Renal pelvis (tissue), 4 donors: ENCODE measurements around the gene STOML1. TPM values are rescaled to one million over a fixed set of nuclear protein-coding genes. Genes with fewer than 3 reads are reported as not detected.
"Not testable (repeated sequence)": the region's sequence is repeated elsewhere in the genome, so short reads cannot be mapped to it uniquely, and the experiment has no call there.

Source experiments
- DNase-seq: peaks from one replicate; pipeline ENCODE4 v3.0.0-alpha.2; 2013
- polyA plus RNA-seq, 3 donors: library from polyadenylated mRNA; unstranded; fragments of 120-200 nt; gene quantifications; one replicate each; pipeline ENCODE4 v1.2.1, GENCODE V29; 2013; ENCODE audit not compliant: insufficient read length in 3 of 3

STOML1 gene
- polyA plus RNA-seq, 3 donors: 13.6 to 15.0 (median 14.2) TPM

DNA sequence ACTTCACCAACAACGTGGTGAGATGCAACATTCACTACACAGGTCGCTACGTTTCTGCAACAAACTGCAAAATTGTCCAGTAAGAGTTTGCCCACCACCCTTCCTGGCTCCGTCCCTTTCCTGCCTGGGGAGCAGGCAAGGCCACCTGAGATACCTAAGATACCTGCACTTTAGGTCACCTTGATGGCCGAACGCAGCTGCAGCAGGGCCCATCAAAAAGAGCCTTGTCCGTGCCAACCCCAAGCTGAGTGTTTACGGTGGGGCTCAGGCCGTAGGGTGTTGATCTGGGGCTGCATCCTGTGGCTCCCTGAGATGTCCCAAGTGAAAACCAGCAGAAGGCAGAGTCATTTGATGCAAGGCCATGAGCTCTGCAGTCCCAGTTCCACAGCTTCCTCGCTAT is 42.6 kb downstream of the STOML1 start:
- no peak for DNase-seq

DNA sequence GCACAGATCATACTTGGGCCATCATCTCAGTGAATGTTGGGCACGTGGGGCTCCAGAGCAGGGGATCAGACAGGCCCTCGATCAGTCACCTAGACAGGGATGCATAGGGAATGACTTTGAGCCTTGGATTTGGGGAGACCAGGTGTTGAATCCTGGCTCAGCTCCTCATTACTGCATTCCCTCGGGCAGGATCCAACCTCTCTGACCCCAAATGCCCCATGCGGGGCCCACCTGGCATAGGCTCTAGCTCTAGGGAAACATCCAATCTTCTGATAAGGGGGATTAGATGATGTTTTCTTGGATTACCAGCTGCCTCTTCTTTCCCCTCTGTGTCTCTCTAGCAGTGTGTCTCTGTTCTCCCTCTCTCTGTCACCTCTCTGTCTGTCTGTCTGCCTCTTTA is 43.1 kb downstream of the STOML1 start:
- no peak for DNase-seq

DNA sequence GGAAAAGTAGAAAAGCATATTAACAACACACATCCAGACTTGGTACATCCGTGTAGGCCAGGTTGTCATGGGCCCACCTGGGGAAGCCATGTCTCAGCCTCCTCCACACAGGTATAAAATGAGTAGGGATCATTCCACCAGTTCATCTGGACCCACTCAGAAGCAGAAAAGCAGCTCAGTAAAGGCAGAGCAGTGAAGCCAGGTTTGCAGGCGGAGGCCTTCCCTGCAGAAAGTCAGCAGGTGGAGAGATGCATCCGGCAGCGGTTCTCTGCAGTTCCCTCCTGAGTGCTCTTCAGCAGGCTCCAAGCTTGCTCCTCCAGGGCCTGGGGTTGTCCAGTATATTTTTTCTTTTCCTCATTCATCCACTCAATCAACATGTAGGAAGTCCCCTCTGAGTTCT is 43.7 kb downstream of the STOML1 start:
- DNase-seq: no peak

DNA sequence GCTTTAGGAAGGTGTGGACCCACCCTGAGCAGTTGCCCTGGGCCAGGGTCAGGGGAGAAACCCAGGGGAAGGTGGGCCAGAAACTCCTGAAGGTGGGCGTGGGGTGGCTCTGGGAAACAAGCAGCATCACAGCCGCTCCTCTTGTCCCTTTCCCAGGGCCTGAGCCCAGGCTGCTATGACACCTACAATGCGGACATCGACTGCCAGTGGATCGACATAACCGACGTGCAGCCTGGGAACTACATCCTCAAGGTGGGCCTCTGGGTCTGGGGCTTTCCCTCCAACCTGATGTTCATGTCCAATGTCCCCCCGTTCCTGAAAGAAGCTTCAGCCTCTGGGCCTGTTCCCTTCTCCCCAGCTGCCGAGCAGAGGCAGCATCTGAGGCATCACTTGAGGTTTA is 44.4 kb downstream of the STOML1 start:
- DNase-seq: no peak

DNA sequence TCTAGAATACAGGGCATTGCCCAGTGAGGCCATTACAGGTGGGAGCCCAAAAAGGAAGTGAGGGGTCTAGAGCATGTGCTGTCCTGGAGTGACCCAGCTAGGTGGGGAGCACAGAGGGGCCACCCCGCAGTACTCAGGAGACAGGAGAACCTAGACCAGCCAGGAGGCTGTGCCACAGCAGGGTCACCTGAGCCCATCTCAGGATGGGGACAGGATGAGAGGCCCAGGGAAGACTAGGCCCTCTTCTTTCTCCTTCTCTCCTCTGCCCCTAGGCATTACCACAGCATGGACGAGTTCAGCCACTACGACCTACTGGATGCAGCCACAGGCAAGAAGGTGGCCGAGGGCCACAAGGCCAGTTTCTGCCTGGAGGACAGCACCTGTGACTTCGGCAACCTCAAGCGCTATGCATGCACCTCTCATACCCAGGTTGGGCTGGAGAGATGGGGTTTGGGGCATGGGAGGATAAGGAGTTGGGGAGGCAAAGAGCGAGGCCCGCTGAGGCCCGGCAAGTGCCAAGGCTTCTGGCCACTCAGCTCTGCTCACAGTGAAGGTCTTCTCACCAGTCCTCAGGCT is 45.2 kb downstream of the STOML1 start:
- DNase-seq: no peak

- DNase-seq: no peak
Observed at GRCh38 chr15:73946046-73946721, 45.9 kb downstream of the STOML1 start.

DNA sequence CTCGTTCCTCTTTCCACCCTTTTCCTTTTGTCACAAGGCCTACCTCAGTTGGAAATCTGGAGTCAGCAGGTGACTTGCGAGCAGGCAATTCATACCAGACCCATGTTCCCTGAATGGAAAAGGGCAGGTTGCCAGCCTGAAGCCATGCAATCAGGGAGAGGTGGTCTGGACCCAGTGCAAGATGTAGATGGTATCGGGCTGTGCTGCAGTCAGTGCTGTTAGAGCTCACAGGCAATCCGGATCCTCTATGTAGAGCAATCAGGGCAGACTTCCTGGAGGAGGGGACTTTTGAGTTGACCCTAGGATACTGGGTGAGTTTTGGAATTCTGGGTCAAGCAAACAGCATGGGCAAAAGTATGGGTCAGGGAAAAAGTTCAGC is 47.0 kb downstream of the STOML1 start:
- no peak for DNase-seq

DNA sequence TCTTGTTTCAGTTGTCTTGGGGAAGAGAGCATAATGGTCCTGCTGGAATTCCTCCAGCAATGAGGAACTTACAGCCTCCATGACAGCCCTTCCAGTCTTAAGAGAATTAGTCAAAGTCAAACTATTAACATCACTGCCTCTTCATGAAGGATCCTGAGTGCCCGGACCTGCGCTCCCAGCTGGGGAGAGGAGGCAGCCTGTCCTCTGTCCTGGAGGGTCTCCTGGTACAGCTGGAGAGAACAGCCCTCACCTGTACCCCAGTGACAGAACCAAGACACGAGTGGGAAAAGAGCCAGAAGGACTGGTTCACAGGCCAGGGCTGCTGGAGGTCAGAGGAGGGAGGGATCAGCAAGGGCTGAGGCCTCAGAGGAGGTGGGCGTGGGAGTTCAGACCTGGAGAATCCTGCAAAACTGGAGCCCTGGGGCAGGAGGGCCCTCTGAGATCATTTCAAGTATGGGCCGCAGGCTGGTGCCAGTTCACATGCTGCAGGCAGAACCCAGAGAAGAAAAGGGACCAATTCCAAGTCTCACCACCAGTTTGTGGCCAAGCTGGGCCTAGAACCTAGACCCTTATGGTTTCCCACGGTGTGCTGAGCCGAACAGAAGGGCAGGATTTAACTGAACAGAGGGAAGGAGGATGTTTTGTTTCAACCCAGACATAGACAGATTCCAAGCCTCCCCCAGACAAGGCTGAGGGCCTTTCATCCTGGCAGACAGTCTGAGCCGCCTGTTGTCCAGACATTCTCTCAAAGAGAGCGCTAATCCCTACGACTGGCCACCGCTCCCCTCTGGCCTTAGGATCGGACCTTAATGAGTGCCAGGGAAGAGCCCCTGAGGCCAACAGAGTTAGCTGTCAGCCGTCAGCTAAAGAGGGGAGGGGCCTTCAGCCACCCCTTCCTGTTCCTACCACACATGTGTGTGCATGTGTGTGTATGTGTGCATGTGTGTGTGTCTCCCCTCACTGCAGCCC is 47.6 kb downstream of the STOML1 start:
- no peak for DNase-seq

- DNase-seq: no peak
Observed at GRCh38 chr15:73942751-73943270, 49.3 kb downstream of the STOML1 start.

DNA sequence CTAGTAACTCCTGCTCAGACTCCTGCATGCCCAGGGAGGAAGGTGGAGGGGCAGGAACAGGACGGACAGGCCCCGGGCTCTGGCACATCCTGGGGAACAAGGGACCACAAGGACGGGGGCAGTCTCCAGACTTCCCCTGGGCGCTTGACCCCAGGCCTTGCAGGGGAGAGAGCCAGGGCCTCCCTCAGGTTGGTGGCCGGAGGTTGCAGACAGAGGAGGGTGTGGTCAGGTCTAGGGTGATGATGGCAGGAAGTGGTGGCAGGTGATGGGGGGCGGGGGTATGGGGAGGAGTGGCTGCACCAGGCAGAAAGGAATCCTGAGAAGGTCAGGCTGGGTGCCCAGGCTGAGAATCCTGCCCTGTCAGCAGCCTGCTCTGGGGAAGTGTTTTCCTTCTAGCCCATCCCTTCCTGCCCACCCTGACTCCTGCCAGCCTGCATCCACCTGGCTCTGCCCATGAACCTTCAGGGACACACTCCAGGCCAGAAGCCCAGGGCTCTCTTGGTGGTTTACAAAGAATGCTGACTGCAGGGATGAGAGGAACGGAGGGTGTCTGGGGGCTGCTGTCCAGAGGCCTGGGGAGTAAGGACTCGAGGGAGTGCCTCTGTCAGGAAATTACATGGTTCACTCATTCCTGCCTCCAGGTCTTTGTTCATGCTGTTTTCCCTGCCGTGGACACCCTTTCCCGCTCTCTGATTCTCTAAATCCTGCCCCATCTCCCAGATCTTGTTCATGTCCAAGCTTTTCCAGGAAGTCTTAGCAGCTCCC is 50.0 kb downstream of the STOML1 start:
- no peak for DNase-seq

DNA sequence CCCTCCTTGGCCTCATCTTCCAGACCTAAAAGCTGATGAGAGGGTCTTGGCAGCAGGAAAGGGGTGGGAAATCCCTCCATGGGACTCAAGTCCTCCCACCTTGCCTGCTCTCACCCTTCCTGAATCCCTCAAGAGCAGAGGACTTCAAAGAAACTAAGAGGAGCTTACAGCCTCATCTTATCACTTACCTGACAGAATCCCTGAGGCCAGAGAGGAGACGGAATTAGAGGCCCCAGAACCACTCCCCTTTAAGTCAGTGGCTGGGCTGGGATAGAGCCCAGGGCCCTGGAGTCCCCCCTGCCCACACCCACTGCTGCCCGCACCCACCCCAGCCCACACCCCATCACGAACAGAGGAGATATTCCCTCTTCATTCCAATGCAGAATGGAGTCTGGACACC is 50.6 kb downstream of the STOML1 start:
- no peak for DNase-seq

DNA sequence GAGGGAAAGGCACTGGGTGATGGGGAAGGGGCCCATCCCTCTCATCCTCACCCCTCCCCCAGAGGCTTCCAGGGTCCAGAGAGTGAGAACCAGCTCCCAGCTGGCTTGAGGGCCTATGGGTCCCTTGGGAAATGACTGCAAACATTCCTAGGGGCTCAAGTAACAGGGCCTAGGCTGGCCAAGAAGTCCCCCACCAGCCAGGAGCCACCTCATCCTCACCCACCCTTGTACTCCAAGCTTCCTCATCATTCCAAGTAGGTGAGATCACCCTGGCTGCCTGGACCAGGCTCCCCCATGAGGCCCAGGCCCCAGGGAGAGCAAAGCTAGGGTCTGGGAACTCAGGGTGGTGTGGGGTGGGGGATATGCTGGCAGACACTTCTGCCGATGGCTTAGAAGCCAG is 51.1 kb downstream of the STOML1 start:
- no peak for DNase-seq

DNA sequence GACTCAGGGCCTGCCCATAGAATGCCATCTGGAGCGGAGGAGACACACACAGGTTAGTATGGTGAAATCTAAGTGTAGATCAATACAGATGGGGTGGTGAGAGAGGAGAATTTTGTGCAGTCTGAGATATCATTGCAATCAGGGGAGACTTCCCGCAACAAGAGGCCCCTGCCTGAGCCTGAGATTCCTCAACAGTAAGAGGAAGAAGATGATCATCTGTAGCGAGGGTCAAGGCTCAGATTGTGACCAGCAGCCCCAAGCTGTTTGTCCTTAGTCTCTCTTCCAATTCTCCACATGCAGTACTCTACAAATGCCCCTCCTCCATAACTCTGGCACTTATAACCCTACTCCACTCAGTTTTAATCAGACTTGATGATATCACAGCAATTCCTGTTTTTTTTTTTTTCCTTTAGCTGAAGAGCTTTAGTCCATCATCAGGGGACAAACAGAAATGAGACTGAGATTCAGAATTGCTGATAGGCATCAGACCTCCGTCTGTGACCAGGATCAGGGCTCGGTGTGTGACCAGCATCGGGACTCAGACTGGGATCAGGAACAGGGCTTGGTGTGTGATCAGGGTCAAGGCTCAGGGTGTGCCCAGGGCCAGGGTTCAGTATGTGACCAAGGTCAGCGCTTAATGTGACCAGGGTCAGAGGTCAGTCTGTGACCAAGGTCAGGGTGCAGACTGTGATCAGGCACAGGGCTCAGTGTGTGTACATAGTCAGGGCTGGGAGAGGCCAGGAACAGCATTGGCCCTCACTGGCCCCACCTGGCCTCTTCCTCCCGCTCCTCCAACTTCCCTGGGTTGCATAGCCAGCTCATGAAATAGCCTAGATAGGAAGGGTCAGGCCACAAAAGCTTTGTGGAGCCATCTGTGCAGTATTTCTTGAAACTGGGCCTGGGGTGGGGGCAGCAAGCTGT is 51.8 kb downstream of the STOML1 start:
- no peak for DNase-seq

- DNase-seq: no peak
Observed at GRCh38 chr15:73939138-73939537, 53.0 kb downstream of the STOML1 start.

- not testable (repeated sequence) for DNase-seq
Observed at GRCh38 chr15:73938516-73938915, 53.6 kb downstream of the STOML1 start.

- DNase-seq: no peak
Observed at GRCh38 chr15:73937726-73938125, 54.4 kb downstream of the STOML1 start.

DNA sequence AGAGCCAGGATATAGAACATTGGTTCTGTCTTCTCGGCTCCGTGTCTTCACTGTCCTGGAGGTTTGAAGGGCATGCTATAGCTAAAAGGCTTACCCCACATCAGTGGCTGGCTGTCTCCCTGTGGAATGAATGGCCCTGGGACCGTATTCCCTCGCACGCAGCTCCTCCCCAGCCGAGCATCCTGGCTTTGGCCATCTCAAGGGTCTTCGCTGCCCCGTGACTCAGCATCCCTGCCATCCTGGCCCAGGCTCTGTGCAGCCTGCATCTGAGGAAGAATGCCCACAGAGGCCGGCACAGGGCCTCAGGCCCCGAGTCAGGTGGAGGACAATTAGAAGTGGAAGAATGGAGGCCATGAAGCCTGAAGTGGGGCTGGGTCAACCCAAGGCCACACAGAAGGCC is 54.8 kb downstream of the STOML1 start:
- DNase-seq: no peak

- DNase-seq: no peak
Observed at GRCh38 chr15:73936588-73937290, 55.4 kb downstream of the STOML1 start.

- DNase-seq: no peak
Observed at GRCh38 chr15:73936181-73936580, 55.9 kb downstream of the STOML1 start.

DNA sequence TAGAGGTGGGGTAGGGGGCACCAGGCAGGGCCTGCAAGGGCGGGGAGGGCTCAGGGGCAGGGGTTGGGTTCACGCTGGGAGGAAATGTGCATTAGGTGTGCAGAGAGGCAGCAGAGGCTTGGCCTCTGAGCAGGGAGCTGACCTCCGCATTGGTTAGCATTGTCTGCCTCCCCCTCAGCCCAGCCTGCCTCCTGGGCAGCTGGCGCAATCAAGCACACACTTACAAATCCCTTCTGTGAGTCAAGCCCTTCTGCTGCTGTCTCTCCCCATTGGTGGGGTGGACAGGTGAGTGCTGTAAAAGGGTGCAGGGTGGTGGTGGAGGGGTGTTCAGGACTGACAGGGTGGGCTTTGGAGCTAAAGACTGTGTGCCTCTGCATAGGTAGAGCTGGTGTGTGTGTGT is 56.5 kb downstream of the STOML1 start:
- no peak for DNase-seq
